Mesendoderm (in vitro differentiated cells): ENCODE data around the gene MAGOH.
A peak's percentile ranks its signal among the peaks of the same experiment; 100 is the strongest.
"Not testable (repeated sequence)": the region's sequence is repeated elsewhere in the genome, so short reads cannot be mapped to it uniquely, and the experiment has no call there.

ENCODE experiments used
- DNase-seq: peaks from one replicate; pipeline ENCODE4 v3.0.0; 2013
- H2AK5ac ChIP-seq: 2 replicates; pipeline ENCODE4 v1.6.1; 2013; ENCODE audit warnings: low read length, inconsistent platforms
- H2BK120ac ChIP-seq: 2 replicates; pipeline ENCODE4 v1.6.1; 2013; ENCODE audit warnings: low read depth, mild to moderate bottlenecking, low read length, moderate library complexity, mixed read lengths
- H2BK15ac ChIP-seq: replicated peaks from 2 replicates; pipeline ENCODE4 v1.6.1; 2013; ENCODE audit warnings: low read depth, mild to moderate bottlenecking, moderate library complexity
- H2BK5ac ChIP-seq: 2 replicates; pipeline ENCODE4 v1.6.1; 2013; ENCODE audit warnings: low read length, inconsistent platforms
- H3K18ac ChIP-seq: 2 replicates; pipeline ENCODE4 v1.6.1; 2013; ENCODE audit warnings: mild to moderate bottlenecking, low read length, mixed read lengths
- H3K23ac ChIP-seq: one replicate; pipeline ENCODE4 v1.6.1; 2013; ENCODE audit warnings: low read length
- H3K27ac ChIP-seq: 2 replicates; pipeline ENCODE4 v1.5.1; 2013; ENCODE audit warnings: low read depth, mild to moderate bottlenecking, inconsistent platforms, low read length, moderate library complexity
- H3K27me3 ChIP-seq: 2 replicates; pipeline ENCODE4 v1.6.1; 2013; ENCODE audit warnings: low read length, control low read depth, mild to moderate bottlenecking, inconsistent platforms; ENCODE audit not compliant: insufficient read depth, poor library complexity
- H3K36me3 ChIP-seq: 2 replicates; pipeline ENCODE4 v1.6.1; 2013; ENCODE audit warnings: low read length, inconsistent platforms; ENCODE audit not compliant: control insufficient read depth, insufficient read depth
- H3K4ac ChIP-seq: one replicate; pipeline ENCODE4 v1.6.1; 2013; ENCODE audit warnings: low read depth, mild to moderate bottlenecking, low read length, moderate library complexity
- H3K4me1 ChIP-seq: 2 replicates; pipeline ENCODE4 v1.6.1; 2013; ENCODE audit warnings: low read depth, low read length, inconsistent platforms; ENCODE audit not compliant: control insufficient read depth
- H3K4me2 ChIP-seq: 2 replicates; pipeline ENCODE4 v1.6.1; 2013; ENCODE audit warnings: low read length
- H3K4me3 ChIP-seq: 2 replicates; pipeline ENCODE4 v1.5.1; 2013; ENCODE audit warnings: mild to moderate bottlenecking, low read length
- H3K56ac ChIP-seq: one replicate; pipeline ENCODE4 v1.6.1; 2013; ENCODE audit warnings: low read length
- H3K79me1 ChIP-seq: 2 replicates; pipeline ENCODE4 v1.6.1; 2013; ENCODE audit warnings: low read length, inconsistent platforms
- H3K79me2 ChIP-seq: 2 replicates; pipeline ENCODE4 v1.6.1; 2013; ENCODE audit warnings: mild to moderate bottlenecking, low read length; ENCODE audit not compliant: control insufficient read depth, insufficient read depth
- H3K9ac ChIP-seq: 2 replicates; pipeline ENCODE4 v1.6.1; 2013; ENCODE audit warnings: low read length, inconsistent platforms
- H4K5ac ChIP-seq: one replicate; pipeline ENCODE4 v1.6.1; 2013; ENCODE audit warnings: low read length
- H4K8ac ChIP-seq: one replicate; pipeline ENCODE4 v1.6.1; 2013; ENCODE audit warnings: low read depth, mild to moderate bottlenecking, control low read depth, low read length, moderate library complexity
- WGBS: extraction: QIAGEN DNeasy Blood & Tissue Kit; methylation state at CpG from one replicate; pipeline ENCODE4 v1.1.7; 2013; ENCODE audit warnings: low lambda C conversion rate, missing lambda C conversion rate; ENCODE audit not compliant: insufficient coverage; ENCODE audit errors: extremely low coverage; 5-methylcytosine and 5-hydroxymethylcytosine counted together

MAGOH gene

DNA sequence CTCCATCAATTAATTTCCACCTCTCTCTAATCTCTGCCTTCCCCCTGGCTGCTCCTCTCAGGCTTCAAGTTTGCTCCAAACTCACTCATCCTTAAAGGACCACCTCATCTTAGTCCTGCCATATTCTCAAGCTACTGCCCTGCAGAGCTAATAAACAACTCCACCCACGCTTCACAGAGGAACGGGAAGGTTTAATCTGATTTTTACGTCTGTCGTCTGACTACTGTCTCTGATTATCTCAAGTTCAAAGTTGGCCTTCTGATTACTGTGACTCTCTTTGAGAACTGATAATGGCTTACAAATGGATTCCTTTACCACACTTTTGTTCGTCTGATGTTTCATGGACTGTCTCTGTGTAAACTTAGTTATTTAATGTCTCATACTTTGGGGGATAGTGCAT lies 49.3 kb downstream of the MAGOH start:
- Histone ChIP-seq H3K23ac (no peak overlapping the region), H3K4me1 (peaks cover 5% of the 10 kb centered on the region), H4K8ac (no peak overlapping the region), H3K4ac (no peak overlapping the region), H3K56ac (no peak overlapping the region), H2AK5ac (no peak overlapping the region), H3K27me3 (no peaks in the 10 kb centered on the region), H3K79me2 (no peaks in the 10 kb centered on the region), H2BK120ac (no peak overlapping the region), H3K4me3 (no peak overlapping the region), H2BK15ac (no peak overlapping the region), H3K18ac (no peak overlapping the region), H3K9ac (no peak overlapping the region), H3K79me1 (no peaks in the 10 kb centered on the region), H2BK5ac (no peak overlapping the region), H3K27ac (no peak overlapping the region), H3K4me2 (no peak overlapping the region), H4K5ac (no peak overlapping the region), H3K36me3 (no peaks in the 10 kb centered on the region)
- DNase-seq = peak; percentile 83
- no CpG with 5 or more reads among the region's 5 CpGs for WGBS

DNA sequence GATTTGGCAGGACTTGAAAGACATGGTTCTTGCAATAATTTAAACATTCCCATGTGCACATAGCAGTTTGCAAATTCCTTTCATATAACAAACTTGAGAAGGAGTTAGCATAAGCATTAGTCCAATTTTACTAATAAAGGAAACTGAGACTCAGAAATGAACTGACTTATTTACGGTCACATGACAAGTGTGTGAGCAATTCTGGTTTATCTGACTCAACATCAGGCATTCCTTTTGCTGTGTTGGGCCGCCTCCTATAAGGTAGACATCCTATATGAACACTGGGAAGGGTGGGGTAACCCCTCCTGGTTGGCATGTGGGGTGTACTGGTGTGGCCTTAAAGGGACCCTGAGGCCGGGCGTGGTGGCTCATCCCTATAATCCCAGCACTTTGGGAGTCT lies 50.2 kb downstream of the MAGOH start:
- Histone ChIP-seq H3K4ac (no peak overlapping the region), H3K4me2 (no peak overlapping the region), H3K4me1 (peaks cover 5% of the 10 kb centered on the region), H3K79me1 (no peaks in the 10 kb centered on the region), H3K56ac (no peak overlapping the region), H2BK5ac (no peak overlapping the region), H4K8ac (no peak overlapping the region), H3K36me3 (no peaks in the 10 kb centered on the region), H2AK5ac (no peak overlapping the region), H2BK120ac (no peak overlapping the region), H3K9ac (no peak overlapping the region), H3K79me2 (no peaks in the 10 kb centered on the region), H3K27me3 (no peaks in the 10 kb centered on the region), H3K23ac (no peak overlapping the region), H3K4me3 (no peak overlapping the region), H4K5ac (no peak overlapping the region), H2BK15ac (no peak overlapping the region), H3K18ac (no peak overlapping the region), H3K27ac (no peak overlapping the region)
- no peak for DNase-seq
- no CpG with 5 or more reads among the region's 4 CpGs for WGBS

DNA sequence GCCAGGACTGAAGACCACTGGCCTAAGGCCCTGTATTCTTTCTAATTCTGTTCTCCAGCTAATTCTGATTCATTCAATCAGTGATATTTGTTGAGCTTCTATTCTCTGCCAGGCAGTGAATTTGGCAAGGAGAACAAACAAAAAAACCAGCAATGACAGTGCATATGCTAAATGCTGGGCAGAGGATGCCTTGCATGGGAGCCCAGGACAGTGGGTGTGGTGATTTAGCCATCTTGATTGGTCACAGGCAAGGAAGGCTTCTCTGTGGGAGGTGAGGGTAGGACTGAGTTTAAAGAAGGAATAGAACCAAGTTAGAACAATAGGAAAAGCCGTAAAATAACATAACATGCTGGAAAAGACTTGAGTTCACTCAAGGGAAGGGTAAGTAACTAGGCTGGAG lies 50.9 kb downstream of the MAGOH start:
- Histone ChIP-seq H2BK15ac (no peak overlapping the region), H4K8ac (no peak overlapping the region), H2BK120ac (no peak overlapping the region), H3K79me1 (no peaks in the 10 kb centered on the region), H2AK5ac (no peak overlapping the region), H3K56ac (no peak overlapping the region), H4K5ac (no peak overlapping the region), H3K9ac (no peak overlapping the region), H3K36me3 (no peaks in the 10 kb centered on the region), H3K4me1 (peaks cover 5% of the 10 kb centered on the region), H2BK5ac (no peak overlapping the region), H3K27ac (no peak overlapping the region), H3K18ac (no peak overlapping the region), H3K4me2 (no peak overlapping the region), H3K27me3 (no peaks in the 10 kb centered on the region), H3K4me3 (no peak overlapping the region), H3K4ac (no peak overlapping the region), H3K79me2 (no peaks in the 10 kb centered on the region), H3K23ac (no peak overlapping the region)
- WGBS = no CpG with 5 or more reads among the region's 1 CpG
- no peak for DNase-seq

DNA sequence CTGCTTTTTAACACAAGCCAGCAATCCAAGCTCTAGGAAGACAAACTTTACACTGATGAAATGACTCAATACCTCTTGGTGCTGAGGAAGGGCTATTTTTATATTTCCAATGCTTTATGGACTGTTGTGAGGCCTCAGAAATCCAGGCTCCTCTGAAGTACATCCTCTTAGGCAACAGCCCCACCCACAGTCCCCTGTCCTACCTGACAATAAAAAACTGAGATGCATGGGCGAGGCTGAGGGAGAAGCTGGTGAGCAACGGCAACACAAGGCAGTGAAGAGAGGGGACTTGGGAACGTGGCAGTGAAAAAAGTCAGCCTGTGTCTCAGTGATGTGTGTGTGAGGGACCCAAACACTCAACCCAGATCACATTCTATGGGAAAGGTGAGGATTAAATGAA lies 51.8 kb downstream of the MAGOH start:
- Histone ChIP-seq H3K36me3 (no peaks in the 10 kb centered on the region), H2BK15ac (no peak overlapping the region), H2BK5ac (no peak overlapping the region), H2AK5ac (no peak overlapping the region), H3K79me1 (no peaks in the 10 kb centered on the region), H2BK120ac (no peak overlapping the region), H4K5ac (no peak overlapping the region), H3K4me3 (no peak overlapping the region), H3K4me1 (peaks cover 5% of the 10 kb centered on the region), H3K4ac (no peak overlapping the region), H3K27ac (no peak overlapping the region), H3K27me3 (no peaks in the 10 kb centered on the region), H3K23ac (no peak overlapping the region), H3K79me2 (no peaks in the 10 kb centered on the region), H3K56ac (no peak overlapping the region), H4K8ac (no peak overlapping the region), H3K4me2 (no peak overlapping the region), H3K18ac (no peak overlapping the region), H3K9ac (no peak overlapping the region)
- DNase-seq = no peak
- WGBS = no CpG with 5 or more reads among the region's 3 CpGs

DNA sequence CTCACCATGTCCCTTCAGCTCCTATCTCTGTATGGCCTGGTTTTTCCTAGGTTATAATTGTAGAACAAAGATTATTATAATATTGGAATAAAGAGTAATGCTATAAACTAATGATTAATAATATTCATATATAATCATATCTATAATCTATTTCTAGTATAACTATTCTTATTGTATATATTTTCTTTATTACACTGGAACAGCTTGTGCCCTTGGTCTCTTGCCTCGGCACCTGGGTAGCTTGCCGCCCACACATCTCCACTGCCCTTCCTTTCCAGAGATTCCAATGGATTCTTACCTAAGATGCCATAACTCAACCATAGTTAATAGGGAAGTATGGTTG lies 52.4 kb downstream of the MAGOH start:
- DNase-seq, H3K4me1 ChIP-seq: not testable (repeated sequence)
- no CpG with 5 or more reads among the region's 2 CpGs for WGBS

DNA sequence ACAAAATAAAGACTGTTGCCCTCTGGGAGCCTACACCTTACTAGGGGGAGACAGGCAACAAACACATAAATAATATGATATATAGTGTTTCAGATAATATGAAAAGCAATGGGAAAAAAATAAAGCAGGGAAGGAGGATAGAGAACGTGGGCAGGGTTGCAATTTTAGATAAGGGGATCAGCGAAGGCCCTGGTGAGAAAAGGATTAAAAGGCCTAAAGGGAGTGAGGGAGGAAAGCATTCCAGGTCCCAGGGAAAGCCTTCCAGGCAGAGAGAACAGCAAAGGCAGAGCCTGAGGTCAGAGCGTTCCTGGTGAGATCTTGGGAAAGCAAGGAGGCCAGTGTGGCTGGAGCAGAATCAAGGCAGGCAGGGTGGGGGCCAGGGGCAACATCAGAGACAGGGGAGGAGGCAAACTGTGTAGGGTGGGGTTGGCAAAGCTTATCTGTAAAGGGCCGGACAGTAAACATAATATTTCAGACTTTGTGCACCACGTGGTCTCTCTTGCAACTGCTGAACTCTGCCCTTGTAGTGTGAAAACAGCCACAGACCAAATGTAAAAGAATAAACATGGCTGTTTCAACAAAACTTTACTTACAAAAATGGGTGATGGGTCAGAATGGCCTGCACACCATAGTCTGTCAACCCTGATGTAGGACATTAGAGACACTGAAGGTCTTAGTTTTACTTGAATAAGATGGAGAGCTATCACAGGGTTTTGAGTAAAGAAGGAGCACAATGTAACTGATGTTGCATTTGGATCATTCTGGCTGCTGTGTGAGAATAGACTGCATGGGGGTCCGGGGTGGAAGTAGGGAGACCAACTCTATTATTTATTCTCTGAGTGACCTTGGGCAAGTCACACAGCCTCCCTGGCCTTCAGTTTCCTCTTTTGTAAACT lies 55.0 kb downstream of the MAGOH start:
- Histone ChIP-seq H3K4ac (no peak overlapping the region), H2BK120ac (no peak overlapping the region), H3K4me2 (no peak overlapping the region), H3K79me2 (no peaks in the 10 kb centered on the region), H3K18ac (no peak overlapping the region), H3K56ac (no peak overlapping the region), H3K9ac (no peak overlapping the region), H2AK5ac (no peak overlapping the region), H2BK5ac (no peak overlapping the region), H2BK15ac (no peak overlapping the region), H4K8ac (no peak overlapping the region), H3K23ac (no peak overlapping the region), H3K79me1 (no peaks in the 10 kb centered on the region), H3K36me3 (no peaks in the 10 kb centered on the region), H3K4me3 (no peak overlapping the region), H3K27ac (no peak overlapping the region), H3K27me3 (no peaks in the 10 kb centered on the region), H4K5ac (no peak overlapping the region), H3K4me1 (no peaks in the 10 kb centered on the region)
- WGBS = no CpG with 5 or more reads among the region's 6 CpGs
- peak; percentile 32 for DNase-seq

More for the DNA sequence above, 52.4 kb downstream of the MAGOH start:
- not testable (repeated sequence) for H3K9ac ChIP-seq, H2BK120ac ChIP-seq, H3K18ac ChIP-seq, H4K5ac ChIP-seq, H3K4me3 ChIP-seq, H3K23ac ChIP-seq, H3K56ac ChIP-seq, H2BK15ac ChIP-seq, H3K4me2 ChIP-seq, H2BK5ac ChIP-seq, H2AK5ac ChIP-seq, H4K8ac ChIP-seq, H3K79me1 ChIP-seq, H3K27me3 ChIP-seq, H3K79me2 ChIP-seq, H3K4ac ChIP-seq, H3K27ac ChIP-seq, H3K36me3 ChIP-seq
